H9 (cell line): Measurements from ENCODE around the gene TMEM120B. TPM values are rescaled to one million over a fixed set of nuclear protein-coding genes. Genes with fewer than 3 reads are reported as not detected.

ENCODE experiments used
- DNase-seq: peaks from one replicate; pipeline ENCODE4 v3.0.0-alpha.2; 2017
- H2AFZ ChIP-seq: one replicate; pipeline ENCODE4 v1.6.1; 2013; ENCODE audit warnings: mild to moderate bottlenecking, low read length, control low read depth, moderate library complexity
- H2AK5ac ChIP-seq: 2 replicates; pipeline ENCODE4 v1.6.1; 2013; ENCODE audit warnings: low read length, control low read depth, mixed read lengths; ENCODE audit not compliant: insufficient read length
- H2BK120ac ChIP-seq: one replicate; pipeline ENCODE4 v1.6.1; 2013; ENCODE audit warnings: low read depth, mild to moderate bottlenecking, low read length, control low read depth, inconsistent platforms; ENCODE audit not compliant: poor library complexity, severe bottlenecking
- H2BK12ac ChIP-seq: 2 replicates; pipeline ENCODE4 v1.6.1; 2013; ENCODE audit warnings: low read length, control low read depth, mixed read lengths, low read depth; ENCODE audit not compliant: insufficient read length
- H2BK15ac ChIP-seq: 2 replicates; pipeline ENCODE4 v1.6.1; 2013; ENCODE audit warnings: low read depth, low read length, control low read depth
- H2BK20ac ChIP-seq: one replicate; pipeline ENCODE4 v1.6.1; 2013; ENCODE audit warnings: low read depth, mild to moderate bottlenecking, low read length, control low read depth, inconsistent platforms; ENCODE audit not compliant: poor library complexity, severe bottlenecking
- H2BK5ac ChIP-seq: 2 replicates; pipeline ENCODE4 v1.6.1; 2013; ENCODE audit warnings: low read length, control low read depth, mixed read lengths; ENCODE audit not compliant: insufficient read length
- H3K14ac ChIP-seq: 2 replicates; pipeline ENCODE4 v1.6.1; 2013; ENCODE audit warnings: low read length, control low read depth; ENCODE audit not compliant: insufficient read depth
- H3K18ac ChIP-seq: 2 replicates; pipeline ENCODE4 v1.6.1; 2013; ENCODE audit warnings: low read depth, mild to moderate bottlenecking, mixed read lengths, low read length, control low read depth; ENCODE audit not compliant: insufficient read length
- H3K23ac ChIP-seq: 2 replicates; pipeline ENCODE4 v1.6.1; 2013; ENCODE audit warnings: low read length, control low read depth, mixed read lengths, low read depth; ENCODE audit not compliant: insufficient read length
- H3K23me2 ChIP-seq: 2 replicates; pipeline ENCODE4 v1.6.1; 2013; ENCODE audit warnings: low read depth, mild to moderate bottlenecking, mixed read lengths, low read length, control low read depth; ENCODE audit not compliant: insufficient read length, poor library complexity, severe bottlenecking
- H3K27ac ChIP-seq: 2 replicates; pipeline ENCODE4 v1.5.1; 2013; ENCODE audit warnings: low read length, control low read depth, mixed read lengths, low read depth; ENCODE audit not compliant: insufficient read length
- H3K27me3 ChIP-seq: 2 replicates; pipeline ENCODE4 v1.6.1; 2013; ENCODE audit warnings: low read length, control low read depth, inconsistent platforms; ENCODE audit not compliant: insufficient read depth
- H3K4ac ChIP-seq: 2 replicates; pipeline ENCODE4 v1.6.1; 2013; ENCODE audit warnings: low read depth, mild to moderate bottlenecking, control low read depth, inconsistent platforms, low read length, moderate library complexity
- H3K4me1 ChIP-seq: 2 replicates; pipeline ENCODE4 v1.6.1; 2013; ENCODE audit warnings: low read length, control low read depth, inconsistent platforms; ENCODE audit not compliant: insufficient read depth
- H3K4me2 ChIP-seq: 2 replicates; pipeline ENCODE4 v1.6.1; 2013; ENCODE audit warnings: low read length, control low read depth, mixed read lengths; ENCODE audit not compliant: insufficient read length, insufficient read depth
- H3K56ac ChIP-seq: 2 replicates; pipeline ENCODE4 v1.6.1; 2013; ENCODE audit warnings: low read depth, mild to moderate bottlenecking, mixed read lengths, low read length, control low read depth; ENCODE audit not compliant: insufficient read length
- H3K79me1 ChIP-seq: 2 replicates; pipeline ENCODE4 v1.6.1; 2013; ENCODE audit warnings: low read depth, mild to moderate bottlenecking, moderate library complexity, low read length, control low read depth, inconsistent platforms; ENCODE audit not compliant: insufficient read depth, poor library complexity, severe bottlenecking
- H3K79me2 ChIP-seq: 2 replicates; pipeline ENCODE4 v1.6.1; 2013; ENCODE audit warnings: low read length, control low read depth, inconsistent platforms; ENCODE audit not compliant: insufficient read depth
- H3K9ac ChIP-seq: 2 replicates; pipeline ENCODE4 v1.6.1; 2013; ENCODE audit warnings: low read length, control low read depth, mixed read lengths; ENCODE audit not compliant: insufficient read length; ENCODE audit errors: extremely low read depth
- H3K9me3 ChIP-seq: one replicate; pipeline ENCODE4 v1.6.1; 2013; ENCODE audit warnings: low read depth, low read length, inconsistent platforms; ENCODE audit not compliant: control insufficient read depth
- H3T11ph ChIP-seq: one replicate; pipeline ENCODE4 v1.6.1; 2013; ENCODE audit warnings: mild to moderate bottlenecking, low read length, control low read depth, inconsistent platforms
- H4K20me1 ChIP-seq: one replicate; pipeline ENCODE4 v1.6.1; 2013; ENCODE audit not compliant: control insufficient read depth, insufficient read length, insufficient read depth
- H4K5ac ChIP-seq: 2 replicates; pipeline ENCODE4 v1.6.1; 2013; ENCODE audit warnings: low read depth, mild to moderate bottlenecking, mixed read lengths, low read length, control low read depth; ENCODE audit not compliant: insufficient read length
- H4K8ac ChIP-seq: replicated peaks from 2 replicates; pipeline ENCODE4 v1.6.1; 2013; ENCODE audit warnings: low read length, control low read depth, mixed read lengths, low read depth; ENCODE audit not compliant: insufficient read length
- H4K91ac ChIP-seq: 2 replicates; pipeline ENCODE4 v1.6.1; 2013; ENCODE audit warnings: low read depth, mild to moderate bottlenecking, moderate library complexity, mixed read lengths, low read length, control low read depth; ENCODE audit not compliant: insufficient read length
- H3K27ac Mint-ChIP-seq, 3 experiments: 2 replicates in 2 of 3; 3 replicates in 1 of 3; pipeline ENCODE4 v1.8.0; 2020 to 2021; ENCODE audit warnings: mixed read lengths in 3 of 3, mild to moderate bottlenecking in 1 of 3, moderate library complexity in 1 of 3
- H3K27me3 Mint-ChIP-seq: 2 replicates; pipeline ENCODE4 v1.8.0; 2021; ENCODE audit warnings: low read depth, mild to moderate bottlenecking, moderate library complexity, mixed read lengths
- H3K36me3 Mint-ChIP-seq, 3 experiments: 2 replicates in 2 of 3; 3 replicates in 1 of 3; pipeline ENCODE4 v1.8.0; 2020 to 2021; ENCODE audit warnings: low read depth in 3 of 3, mixed read lengths in 3 of 3; ENCODE audit not compliant: insufficient read depth in 1 of 3
- H3K4me1 Mint-ChIP-seq, 2 experiments: 2 replicates each; pipeline ENCODE4 v1.8.0; 2020; ENCODE audit warnings: mixed read lengths in 2 of 2
- H3K4me3 Mint-ChIP-seq, 2 experiments: 2 replicates in 1 of 2; 3 replicates in 1 of 2; pipeline ENCODE4 v1.8.0; 2020 to 2021; ENCODE audit warnings: mild to moderate bottlenecking in 2 of 2, mixed read lengths in 2 of 2, moderate library complexity in 1 of 2
- H3K9me3 Mint-ChIP-seq, 2 experiments: 2 replicates in 1 of 2; 3 replicates in 1 of 2; pipeline ENCODE4 v1.8.0; 2020; ENCODE audit warnings: mild to moderate bottlenecking in 2 of 2, mixed read lengths in 2 of 2, moderate library complexity in 1 of 2
- CTCF ChIP-seq: fragments of 200-600 bp; sonication (generic); conservative IDR thresholded peaks from 3 replicates; pipeline ENCODE4 v1.8.0; 2021; ENCODE audit warnings: antibody characterized with exemption, mild to moderate bottlenecking
- WGBS: extraction: QIAGEN DNeasy Blood & Tissue Kit; methylation state at CpG from one replicate; pipeline ENCODE4 v1.1.7; 2013; ENCODE audit warnings: missing lambda C conversion rate, low lambda C conversion rate, mixed read lengths; ENCODE audit not compliant: insufficient read length; ENCODE audit errors: extremely low coverage; 5-methylcytosine and 5-hydroxymethylcytosine counted together
- total RNA-seq: library from RNA; stranded (reverse); gene quantifications from 2 replicates; pipeline ENCODE4 v1.2.1, GENCODE V29; 2021

TMEM120B gene
- total RNA-seq, 1 experiment from 2014 or later: 25.8 TPM

DNA sequence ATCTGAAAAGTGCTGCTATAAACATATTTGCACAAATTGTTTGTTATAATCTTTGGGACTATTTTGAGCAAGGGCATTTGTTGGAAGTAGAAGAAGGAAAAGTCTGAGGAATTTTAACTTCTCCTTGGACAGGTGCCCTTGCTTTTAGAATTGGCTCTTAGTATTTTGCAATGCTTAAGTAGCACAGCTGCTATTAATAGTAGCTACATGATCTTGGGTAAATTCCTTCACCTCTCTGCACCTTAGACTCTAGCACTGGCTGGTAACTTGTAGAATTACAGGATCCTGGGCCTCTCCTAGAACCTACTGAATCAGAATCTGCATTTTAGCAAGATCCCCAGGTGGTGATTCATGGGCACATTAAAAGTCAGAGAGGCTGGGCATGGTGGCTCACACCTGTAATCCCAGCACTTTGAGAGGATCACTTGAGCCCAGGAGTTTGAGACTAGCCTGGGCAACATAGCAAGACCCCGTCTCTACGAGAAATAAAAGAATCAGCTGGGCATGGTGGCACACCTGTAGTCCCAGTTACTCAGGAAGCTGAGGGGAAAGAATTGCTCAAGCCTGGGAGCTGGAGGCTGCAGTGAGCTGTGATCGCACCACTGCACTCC is 10.8 kb upstream of the TMEM120B start:
- no peak overlapping the region for H2BK120ac ChIP-seq
- no peaks in the 10 kb centered on the region for H3K79me1 ChIP-seq
- Mint-ChIP-seq H3K36me3 (no peaks in the 10 kb centered on the region; a peak in 1 of 7 replicates), H3K27ac (no peak overlapping the region), H3K4me1 (no peaks in the 10 kb centered on the region), H3K4me3 (no peak overlapping the region), H3K27me3 (peaks cover 7% of the 10 kb centered on the region), H3K9me3 (peaks cover 0 to 5% of the 10 kb centered on the region in 2 experiments; a peak in 1 of 5 replicates)
- no peak overlapping the region for H4K91ac ChIP-seq
- H2BK12ac ChIP-seq: no peak overlapping the region
- H3K4ac ChIP-seq: no peak overlapping the region
- H4K5ac ChIP-seq: no peak overlapping the region
- no peak overlapping the region for H3K56ac ChIP-seq
- no peak overlapping the region for H2BK5ac ChIP-seq
- no peak overlapping the region for H2AFZ ChIP-seq
- no peaks in the 10 kb centered on the region for H3K4me1 ChIP-seq
- WGBS: no CpG with 5 or more reads among the region's 3 CpGs
- no peak overlapping the region for H3K9ac ChIP-seq
- H4K20me1 ChIP-seq: no peaks in the 10 kb centered on the region
- H3K27me3 ChIP-seq: no peaks in the 10 kb centered on the region
- no peak overlapping the region for H2AK5ac ChIP-seq
- no peaks in the 10 kb centered on the region for H3K23me2 ChIP-seq
- H2BK15ac ChIP-seq: no peak overlapping the region
- no peak overlapping the region for H3K23ac ChIP-seq
- no peak overlapping the region for H3K18ac ChIP-seq
- no peak overlapping the region for H4K8ac ChIP-seq
- no peaks in the 10 kb centered on the region for H3K79me2 ChIP-seq
- no peak overlapping the region for H3K27ac ChIP-seq
- no peak overlapping the region for H3K4me2 ChIP-seq
- no peak overlapping the region for H2BK20ac ChIP-seq
- H3K14ac ChIP-seq: no peak overlapping the region
- no peak overlapping the region for H3T11ph ChIP-seq
- no peaks in the 10 kb centered on the region for H3K9me3 ChIP-seq
- DNase-seq: no peak
- no peak for TF ChIP-seq CTCF
